SK-MEL-5 (cell line): ENCODE data around the gene RBM4. TPM values are rescaled to one million over a fixed set of nuclear protein-coding genes. Genes with fewer than 3 reads are reported as not detected.
A peak's percentile ranks its signal among the peaks of the same experiment; 100 is the strongest.

Source experiments
- DNase-seq: peaks from one replicate; pipeline ENCODE4 v3.0.0-alpha.2; 2016; ENCODE audit warnings: low read depth, low spot score
- in situ Hi-C: cut with HindIII; loops from 2 replicates; pipeline ENCODE4 v1.10.0; 2016; ENCODE audit warnings: low sequenced_read_pairs, high pct_unique_total_duplicates, low pct_unique_long_range_greater_than_20kb
- small RNA-seq, 2 experiments: library from RNA; depleted of rRNA; stranded (forward); fragments of <200 nt; gene quantifications; one replicate each; pipeline ENCODE3, GENCODE V24; 2014
- total RNA-seq: library from RNA; depleted of rRNA; stranded (reverse); fragments of >200 nt; shearing (Covaris generic); gene quantifications from 2 replicates; pipeline ENCODE4 v1.2.3, GENCODE V29; 2014; rRNA removed

Gene RBM4
- total RNA-seq, 1 experiment from 2014 or later: 73.6 TPM

- peak; percentile 96 for DNase-seq
- in situ Hi-C loops: no loop called here
Measured at GRCh38 chr11:66694732-66695207, 56.3 kb downstream of the RBM4 start.

Small RNA genes lying within 50 kb of the gene (small RNA-seq; reads per million reads assigned to genes)
- gene RNU4-39P: 0 reads per million in 2 experiments

Other genes with a start within 250 kb of the RBM4 start
- gene NPAS4, start 217.7 kb upstream of the RBM4 start, total RNA-seq: not detected in 2 replicates
- gene MRPL11, start 199.9 kb upstream of the RBM4 start, total RNA-seq: 45.4 and 63.4 TPM in 2 replicates
- gene PELI3, start 171.8 kb upstream of the RBM4 start, total RNA-seq: 7.4 and 8.1 TPM in 2 replicates
- 40.9 and 43.5 TPM in 2 replicates for gene DPP3, start 158.3 kb upstream of the RBM4 start, total RNA-seq
- 6.3 and 9.1 TPM in 2 replicates for gene BBS1, start 128.1 kb upstream of the RBM4 start, total RNA-seq
- gene ZDHHC24, start 92.7 kb upstream of the RBM4 start, total RNA-seq: 19.6 and 26.8 TPM in 2 replicates
- not detected in 2 replicates for gene ACTN3, start 91.8 kb upstream of the RBM4 start, total RNA-seq
- 35.2 and 43.1 TPM in 2 replicates for gene CTSF, start 70.1 kb upstream of the RBM4 start, total RNA-seq
- gene CCDC87, start 45.6 kb upstream of the RBM4 start, total RNA-seq: 0.08 and 0.24 TPM in 2 replicates
- 13.4 and 15.1 TPM in 2 replicates for gene CCS, start 45.5 kb upstream of the RBM4 start, total RNA-seq
- gene RBM14, start 22.1 kb upstream of the RBM4 start, total RNA-seq: 23.3 and 26.1 TPM in 2 replicates
- 8.1 and 11.0 TPM in 2 replicates for gene RBM4B, start 39.2 kb downstream of the RBM4 start, total RNA-seq
- 19.5 and 23.3 TPM in 2 replicates for gene SPTBN2, start 90.5 kb downstream of the RBM4 start, total RNA-seq
- 17.4 and 17.8 TPM in 2 replicates for gene RCE1, start 204.7 kb downstream of the RBM4 start, total RNA-seq
- 3.9 and 5.8 TPM in 2 replicates for gene LRFN4, start 218.4 kb downstream of the RBM4 start, total RNA-seq